ENCODE measurements around the gene NOA1. TPM values are rescaled to one million over a fixed set of nuclear protein-coding genes. Genes with fewer than 3 reads are reported as not detected.
A peak's percentile ranks its signal among the peaks of the same experiment; 100 is the strongest.

NOA1 gene
- polyA plus RNA-seq, 1 donor from 2014 or later: 17.1 TPM

DNA sequence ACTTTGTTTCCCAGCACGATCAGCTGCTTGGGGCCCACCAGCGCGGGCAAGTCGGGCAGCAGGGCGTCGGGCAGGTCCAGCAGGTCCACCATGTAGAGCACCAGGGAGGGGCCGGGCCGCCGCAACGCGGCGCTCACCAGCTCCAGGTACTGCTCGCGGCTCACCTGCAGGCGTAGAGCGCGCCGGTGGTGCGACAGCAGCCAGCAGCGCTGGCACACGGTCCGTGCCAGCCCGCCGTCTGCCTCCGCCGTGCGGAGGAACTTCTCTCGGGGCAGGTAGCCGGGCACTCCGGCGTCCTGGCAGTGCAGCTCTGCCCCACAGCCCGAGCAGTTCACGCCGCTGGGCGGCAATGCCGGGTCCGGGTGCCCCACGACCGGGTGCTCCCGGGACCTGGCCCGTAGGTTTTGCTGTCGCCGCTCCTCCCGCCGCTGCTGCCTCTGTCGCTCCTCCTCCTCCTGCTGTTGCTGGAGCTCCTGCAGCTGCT, 527 bp downstream of the NOA1 start:
- no peak for TF ChIP-seq MXI1 (conservative IDR thresholded peaks at IDR 0.05; ENCODE audit: poor library complexity, severe bottlenecking)
- TF ChIP-seq, protein P1, sequence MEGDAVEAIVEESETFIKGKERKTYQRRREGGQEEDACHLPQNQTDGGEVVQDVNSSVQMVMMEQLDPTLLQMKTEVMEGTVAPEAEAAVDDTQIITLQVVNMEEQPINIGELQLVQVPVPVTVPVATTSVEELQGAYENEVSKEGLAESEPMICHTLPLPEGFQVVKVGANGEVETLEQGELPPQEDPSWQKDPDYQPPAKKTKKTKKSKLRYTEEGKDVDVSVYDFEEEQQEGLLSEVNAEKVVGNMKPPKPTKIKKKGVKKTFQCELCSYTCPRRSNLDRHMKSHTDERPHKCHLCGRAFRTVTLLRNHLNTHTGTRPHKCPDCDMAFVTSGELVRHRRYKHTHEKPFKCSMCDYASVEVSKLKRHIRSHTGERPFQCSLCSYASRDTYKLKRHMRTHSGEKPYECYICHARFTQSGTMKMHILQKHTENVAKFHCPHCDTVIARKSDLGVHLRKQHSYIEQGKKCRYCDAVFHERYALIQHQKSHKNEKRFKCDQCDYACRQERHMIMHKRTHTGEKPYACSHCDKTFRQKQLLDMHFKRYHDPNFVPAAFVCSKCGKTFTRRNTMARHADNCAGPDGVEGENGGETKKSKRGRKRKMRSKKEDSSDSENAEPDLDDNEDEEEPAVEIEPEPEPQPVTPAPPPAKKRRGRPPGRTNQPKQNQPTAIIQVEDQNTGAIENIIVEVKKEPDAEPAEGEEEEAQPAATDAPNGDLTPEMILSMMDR (IDR thresholded peaks at IDR 0.05; ENCODE audit: poor library complexity, severe bottlenecking): peak; percentile 42
- peak; percentile 13 for TF ChIP-seq EP300 (conservative IDR thresholded peaks at IDR 0.05; ENCODE audit: poor library complexity, severe bottlenecking)
- TF ChIP-seq EZH2 (IDR thresholded peaks at IDR 0.05; ENCODE audit: borderline replicate concordance, insufficient read depth, low read length, poor library complexity, severe bottlenecking): no peak
- TF ChIP-seq POLR2AphosphoS5 (IDR thresholded peaks at IDR 0.05): peak; percentile 0
- TF ChIP-seq, protein P2, sequence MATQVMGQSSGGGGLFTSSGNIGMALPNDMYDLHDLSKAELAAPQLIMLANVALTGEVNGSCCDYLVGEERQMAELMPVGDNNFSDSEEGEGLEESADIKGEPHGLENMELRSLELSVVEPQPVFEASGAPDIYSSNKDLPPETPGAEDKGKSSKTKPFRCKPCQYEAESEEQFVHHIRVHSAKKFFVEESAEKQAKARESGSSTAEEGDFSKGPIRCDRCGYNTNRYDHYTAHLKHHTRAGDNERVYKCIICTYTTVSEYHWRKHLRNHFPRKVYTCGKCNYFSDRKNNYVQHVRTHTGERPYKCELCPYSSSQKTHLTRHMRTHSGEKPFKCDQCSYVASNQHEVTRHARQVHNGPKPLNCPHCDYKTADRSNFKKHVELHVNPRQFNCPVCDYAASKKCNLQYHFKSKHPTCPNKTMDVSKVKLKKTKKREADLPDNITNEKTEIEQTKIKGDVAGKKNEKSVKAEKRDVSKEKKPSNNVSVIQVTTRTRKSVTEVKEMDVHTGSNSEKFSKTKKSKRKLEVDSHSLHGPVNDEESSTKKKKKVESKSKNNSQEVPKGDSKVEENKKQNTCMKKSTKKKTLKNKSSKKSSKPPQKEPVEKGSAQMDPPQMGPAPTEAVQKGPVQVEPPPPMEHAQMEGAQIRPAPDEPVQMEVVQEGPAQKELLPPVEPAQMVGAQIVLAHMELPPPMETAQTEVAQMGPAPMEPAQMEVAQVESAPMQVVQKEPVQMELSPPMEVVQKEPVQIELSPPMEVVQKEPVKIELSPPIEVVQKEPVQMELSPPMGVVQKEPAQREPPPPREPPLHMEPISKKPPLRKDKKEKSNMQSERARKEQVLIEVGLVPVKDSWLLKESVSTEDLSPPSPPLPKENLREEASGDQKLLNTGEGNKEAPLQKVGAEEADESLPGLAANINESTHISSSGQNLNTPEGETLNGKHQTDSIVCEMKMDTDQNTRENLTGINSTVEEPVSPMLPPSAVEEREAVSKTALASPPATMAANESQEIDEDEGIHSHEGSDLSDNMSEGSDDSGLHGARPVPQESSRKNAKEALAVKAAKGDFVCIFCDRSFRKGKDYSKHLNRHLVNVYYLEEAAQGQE (IDR thresholded peaks at IDR 0.05; ENCODE audit: borderline replicate concordance): no peak
- Histone ChIP-seq H3K9me2 (ENCODE audit: insufficient read depth, low read length) (no peaks in the 10 kb centered on the region), H3K9ac (ENCODE audit: low read length) (peak overlapping the region; percentile 78), H3K36me3 (ENCODE audit: insufficient read depth, low read length) (peaks cover 15% of the 10 kb centered on the region), H3K27ac (ENCODE audit: low read length) (peak overlapping the region; percentile 79), H3K27me3 (ENCODE audit: insufficient read depth, low read depth, low read length) (no peaks in the 10 kb centered on the region), H4K20me1 (ENCODE audit: insufficient read depth) (no peaks in the 10 kb centered on the region), H3K9me3 (ENCODE audit: low read length) (no peaks in the 10 kb centered on the region), H2AFZ (ENCODE audit: low read depth, low read length) (peak overlapping the region; percentile 87), H3F3A (ENCODE audit: insufficient read depth, low read length, poor library complexity, severe bottlenecking) (no peaks in the 10 kb centered on the region), H3K79me2 (replicated peaks; ENCODE audit: insufficient read depth, low read length) (peaks cover 38% of the 10 kb centered on the region), H3K4me3 (ENCODE audit: low read length) (peak overlapping the region; percentile 100), H3K4me2 (ENCODE audit: low read length) (peak overlapping the region; percentile 78)

DNA sequence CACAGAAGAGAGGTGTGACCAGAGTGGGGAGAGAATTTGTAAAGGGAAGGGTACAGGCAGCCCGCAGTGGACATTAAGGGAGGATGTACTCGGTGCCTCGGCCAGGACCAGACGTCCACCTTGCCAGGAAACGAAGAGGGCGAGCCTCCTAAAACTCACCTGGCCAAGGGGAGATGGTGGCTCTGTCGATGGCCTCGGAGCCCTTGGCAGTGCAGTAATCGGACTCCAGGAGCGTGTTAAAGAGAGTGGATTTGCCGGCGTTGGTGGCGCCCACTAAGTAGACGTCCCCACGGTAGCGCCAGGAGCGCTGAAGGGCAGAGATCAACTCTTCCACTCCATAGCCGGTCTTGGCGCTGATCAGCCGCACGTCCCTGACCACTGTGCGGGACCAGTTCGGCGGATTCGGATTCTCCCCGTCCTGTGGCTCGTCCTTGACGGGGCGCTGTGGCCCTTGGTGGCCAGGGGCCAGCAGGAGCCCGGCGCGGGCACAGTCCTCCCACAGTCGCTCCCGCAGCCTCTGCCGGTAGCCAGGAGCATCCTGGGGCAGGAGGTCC, 1.0 kb downstream of the NOA1 start:
- H3K9me3 ChIP-seq (ENCODE audit: low read length): no peaks in the 10 kb centered on the region
- no peaks in the 10 kb centered on the region for H3K9me2 ChIP-seq (ENCODE audit: insufficient read depth, low read length)
- peaks cover 33% of the 10 kb centered on the region for H3K79me2 ChIP-seq (replicated peaks; ENCODE audit: insufficient read depth, low read length)
- H3K36me3 ChIP-seq (ENCODE audit: insufficient read depth, low read length): peaks cover 15% of the 10 kb centered on the region
- H3F3A ChIP-seq (ENCODE audit: insufficient read depth, low read length, poor library complexity, severe bottlenecking): no peaks in the 10 kb centered on the region
- peak overlapping the region; percentile 78 for H3K4me2 ChIP-seq (ENCODE audit: low read length)
- no peaks in the 10 kb centered on the region for H4K20me1 ChIP-seq (ENCODE audit: insufficient read depth)
- peak overlapping the region; percentile 87 for H2AFZ ChIP-seq (ENCODE audit: low read depth, low read length)
- no peak for TF ChIP-seq EP300 (conservative IDR thresholded peaks at IDR 0.05; ENCODE audit: poor library complexity, severe bottlenecking)
- peak; percentile 7 for TF ChIP-seq RAD21 (conservative IDR thresholded peaks at IDR 0.05)
- no peak for TF ChIP-seq EZH2 (IDR thresholded peaks at IDR 0.05; ENCODE audit: borderline replicate concordance, insufficient read depth, low read length, poor library complexity, severe bottlenecking)
- TF ChIP-seq SMC3 (conservative IDR thresholded peaks at IDR 0.05; ENCODE audit: poor library complexity): no peak
- peak overlapping the region; percentile 79 for H3K27ac ChIP-seq (ENCODE audit: low read length)
- no peaks in the 10 kb centered on the region for H3K27me3 ChIP-seq (ENCODE audit: insufficient read depth, low read depth, low read length)
- peak overlapping the region; percentile 78 for H3K9ac ChIP-seq (ENCODE audit: low read length)
- peak overlapping the region; percentile 100 for H3K4me3 ChIP-seq (ENCODE audit: low read length)
